Activated CD8-positive, alpha-beta T cell treated with anti-CD3 and anti-CD28 coated beads, Interleukin-2, amount 10 ng/mL, durations not matched to agents 7 days and 5 days (primary cell): Measurements from ENCODE around the gene WNK2. TPM values are rescaled to one million over a fixed set of nuclear protein-coding genes. Genes with fewer than 3 reads are reported as not detected.
A peak's percentile ranks its signal among the peaks of the same experiment; 100 is the strongest.

Experiments
- ATAC-seq: fragments of 150-1000 bp; cut with Tn5 transposase; one replicate; pipeline ENCODE4 v1.10.0; 2021; ENCODE audit warnings: moderate library complexity
- CTCF ChIA-PET: fragments of 350-600 bp; sonication (Branson Sonifier 250); formaldehyde crosslinking; loops from one replicate; lab custom pipeline; 2021; ENCODE audit warnings: antibody characterized with exemption; lab: Charles Lee
- POLR2A ChIA-PET: fragments of 350-600 bp; sonication (Branson Sonifier 250); formaldehyde crosslinking; loops from one replicate; lab custom pipeline; 2021; ENCODE audit warnings: antibody characterized with exemption; lab: Charles Lee
- DNase-seq: peaks from one replicate; pipeline ENCODE4 v3.0.0-alpha.2; 2020
- H3K27ac Mint-ChIP-seq: one replicate; pipeline ENCODE4 v1.8.0; 2021; ENCODE audit warnings: mild to moderate bottlenecking, mixed read lengths
- H3K27me3 Mint-ChIP-seq: one replicate; pipeline ENCODE4 v1.8.0; 2021; ENCODE audit warnings: low read depth, mixed read lengths
- H3K36me3 Mint-ChIP-seq: one replicate; pipeline ENCODE4 v1.8.0; 2021; ENCODE audit warnings: low read depth, mixed read lengths
- H3K4me1 Mint-ChIP-seq: one replicate; pipeline ENCODE4 v1.8.0; 2021; ENCODE audit warnings: low read depth, mixed read lengths
- H3K4me3 Mint-ChIP-seq: one replicate; pipeline ENCODE4 v1.8.0; 2021; ENCODE audit warnings: mild to moderate bottlenecking, mixed read lengths
- H3K9me3 Mint-ChIP-seq: one replicate; pipeline ENCODE4 v1.8.0; 2022; ENCODE audit warnings: mixed read lengths; ENCODE audit not compliant: insufficient read depth
- total RNA-seq, 2 experiments: library from RNA; stranded (reverse); gene quantifications; one replicate each; pipeline ENCODE4 v1.2.3, GENCODE V29; 2021

WNK2 gene
- total RNA-seq, 2 experiments from 2014 or later: not detected

DNA sequence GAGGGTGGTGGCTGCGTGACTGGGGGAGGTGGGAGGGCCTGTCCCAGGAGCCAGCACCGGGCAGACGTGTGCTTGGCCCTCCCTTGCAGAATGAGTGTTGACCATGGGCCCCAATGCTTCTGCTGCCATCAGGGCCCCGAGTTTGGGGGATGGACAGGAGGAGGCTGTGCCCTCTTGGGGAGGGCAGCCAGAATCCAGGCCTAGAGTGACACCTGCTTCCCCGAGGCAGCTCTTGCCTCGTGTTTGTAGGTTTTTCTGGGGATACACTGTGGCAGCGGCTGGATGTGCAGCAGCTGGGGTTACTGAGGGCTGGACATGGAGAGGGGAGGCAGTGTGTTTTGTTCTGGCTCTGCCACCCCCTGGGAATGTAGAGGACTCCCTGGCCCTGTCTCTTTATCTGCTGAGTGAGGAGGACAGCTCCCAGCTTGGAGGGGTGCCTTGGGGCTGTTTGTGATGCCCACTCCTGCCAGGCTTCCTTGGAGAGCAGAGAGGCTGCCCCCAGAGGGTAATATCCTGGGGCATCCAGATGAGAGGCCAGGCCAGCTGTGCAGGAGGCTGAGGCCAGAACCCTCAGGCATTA lies 22.7 kb downstream of the WNK2 start:
- no peak for ATAC-seq
- no peak for DNase-seq
- CTCF ChIA-PET: no interaction called here
- H3K36me3 Mint-ChIP-seq: no peaks in the 10 kb centered on the region
- no peak overlapping the region for H3K27ac Mint-ChIP-seq
- peaks cover 6% of the 10 kb centered on the region for H3K4me1 Mint-ChIP-seq
- no peaks in the 10 kb centered on the region for H3K9me3 Mint-ChIP-seq
- H3K27me3 Mint-ChIP-seq: no peaks in the 10 kb centered on the region
- POLR2A ChIA-PET: no interaction called here
- no peak overlapping the region for H3K4me3 Mint-ChIP-seq

DNA sequence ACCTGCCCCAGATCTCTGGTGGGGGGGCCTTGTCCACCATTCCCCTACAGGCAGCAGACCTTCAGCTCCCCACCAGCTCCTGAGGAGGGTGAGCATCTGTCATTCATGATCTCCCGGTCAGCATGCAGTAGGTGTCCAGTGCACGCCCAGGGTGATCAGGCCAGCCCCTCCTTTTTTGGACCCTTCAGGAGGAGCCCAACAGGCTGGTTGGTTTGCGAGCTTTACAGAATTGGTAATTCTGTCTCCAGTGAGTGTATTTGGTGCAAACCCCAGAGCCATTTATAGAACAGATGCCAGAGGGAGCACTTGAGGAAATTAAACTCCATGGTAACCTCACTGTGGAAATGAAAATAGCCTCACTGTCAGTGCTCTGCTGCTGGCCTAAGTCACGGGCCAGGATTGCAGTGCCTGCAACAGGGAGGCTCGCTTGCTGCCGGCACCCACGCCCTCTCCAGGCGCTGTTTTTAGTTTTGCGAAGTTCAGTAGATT lies 23.4 kb downstream of the WNK2 start:
- ATAC-seq (no peak), DNase-seq (no peak)
- CTCF ChIA-PET: no interaction called here
- H3K4me1 Mint-ChIP-seq: peaks cover 6% of the 10 kb centered on the region
- no peaks in the 10 kb centered on the region for H3K36me3 Mint-ChIP-seq
- no peak overlapping the region for H3K27ac Mint-ChIP-seq
- no peak overlapping the region for H3K4me3 Mint-ChIP-seq
- no peaks in the 10 kb centered on the region for H3K9me3 Mint-ChIP-seq
- POLR2A ChIA-PET: no interaction called here
- H3K27me3 Mint-ChIP-seq: no peaks in the 10 kb centered on the region

DNA sequence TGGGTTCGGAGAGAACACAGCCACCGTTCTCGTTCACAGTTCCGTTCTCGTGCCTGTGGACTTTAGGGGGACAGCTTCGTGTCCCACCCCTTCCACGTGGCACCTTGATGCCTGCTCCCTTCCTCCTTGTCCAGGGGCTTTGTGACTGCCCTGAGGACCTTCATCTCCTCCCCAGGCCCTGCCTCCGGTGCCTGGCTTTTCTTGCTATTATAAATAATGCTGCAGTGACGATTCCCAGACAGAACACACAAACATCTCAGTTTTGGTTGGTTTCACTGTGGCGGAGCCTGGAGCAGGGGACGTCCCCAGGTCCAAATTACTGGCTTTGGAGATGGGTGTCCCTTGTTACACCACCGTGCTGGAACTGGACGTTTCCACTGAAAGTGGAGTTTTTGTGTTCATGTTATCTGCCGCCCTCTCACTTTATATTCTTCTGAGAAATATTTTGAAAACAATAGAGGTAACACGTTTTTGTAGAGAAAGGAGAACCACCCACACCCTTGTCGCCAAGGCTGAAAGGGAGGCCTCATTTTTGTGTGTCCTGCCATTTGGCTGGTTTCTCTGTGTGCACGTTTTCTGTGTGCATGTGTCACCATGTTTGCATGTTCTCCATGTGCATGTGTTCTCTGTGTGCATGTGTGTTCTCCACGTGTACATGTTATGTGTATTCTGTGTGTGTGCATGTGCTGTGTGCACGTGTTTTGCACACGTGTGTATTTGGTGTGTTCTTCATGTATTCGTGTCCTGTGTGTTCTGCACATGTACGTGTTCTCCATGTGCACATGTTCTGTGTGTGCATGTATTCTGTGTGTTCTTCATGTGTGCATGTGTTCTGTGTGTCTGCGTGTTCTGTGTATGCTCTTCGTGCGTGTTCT lies 24.2 kb downstream of the WNK2 start:
- H3K27me3 Mint-ChIP-seq: no peaks in the 10 kb centered on the region
- DNase-seq (no peak), ATAC-seq (no peak)
- peak overlapping the region; percentile 2 for H3K27ac Mint-ChIP-seq
- ChIA-PET CTCF (no interaction called here), POLR2A (no interaction called here)
- no peaks in the 10 kb centered on the region for H3K36me3 Mint-ChIP-seq
- H3K4me3 Mint-ChIP-seq: no peak overlapping the region
- H3K4me1 Mint-ChIP-seq: peaks cover 6% of the 10 kb centered on the region
- no peaks in the 10 kb centered on the region for H3K9me3 Mint-ChIP-seq

DNA sequence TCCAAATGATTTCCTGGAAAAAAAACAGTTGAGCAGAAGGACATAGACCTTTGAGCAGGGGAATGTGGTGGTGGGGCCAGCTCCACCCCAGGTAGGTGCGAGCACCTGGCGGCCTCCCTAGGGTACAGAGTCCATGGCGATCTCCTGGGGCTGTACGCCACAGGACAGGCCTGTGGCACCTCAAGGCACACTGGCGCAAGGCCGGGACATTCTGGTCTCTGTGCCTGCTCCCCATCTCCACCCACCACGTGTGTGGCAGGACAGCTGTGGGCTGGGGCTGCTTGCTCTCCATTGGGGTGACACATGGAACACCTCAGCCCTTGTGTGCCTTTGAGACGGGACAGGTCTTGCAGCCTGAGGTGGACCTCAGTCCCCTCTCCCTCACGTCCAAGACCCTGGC lies 25.2 kb downstream of the WNK2 start:
- Mint-ChIP-seq H3K4me3 (no peak overlapping the region), H3K9me3 (no peaks in the 10 kb centered on the region), H3K27ac (no peak overlapping the region), H3K27me3 (no peaks in the 10 kb centered on the region), H3K4me1 (peaks cover 6% of the 10 kb centered on the region), H3K36me3 (no peaks in the 10 kb centered on the region)
- no peak for ATAC-seq
- ChIA-PET CTCF (no interaction called here), POLR2A (no interaction called here)
- DNase-seq: no peak

DNA sequence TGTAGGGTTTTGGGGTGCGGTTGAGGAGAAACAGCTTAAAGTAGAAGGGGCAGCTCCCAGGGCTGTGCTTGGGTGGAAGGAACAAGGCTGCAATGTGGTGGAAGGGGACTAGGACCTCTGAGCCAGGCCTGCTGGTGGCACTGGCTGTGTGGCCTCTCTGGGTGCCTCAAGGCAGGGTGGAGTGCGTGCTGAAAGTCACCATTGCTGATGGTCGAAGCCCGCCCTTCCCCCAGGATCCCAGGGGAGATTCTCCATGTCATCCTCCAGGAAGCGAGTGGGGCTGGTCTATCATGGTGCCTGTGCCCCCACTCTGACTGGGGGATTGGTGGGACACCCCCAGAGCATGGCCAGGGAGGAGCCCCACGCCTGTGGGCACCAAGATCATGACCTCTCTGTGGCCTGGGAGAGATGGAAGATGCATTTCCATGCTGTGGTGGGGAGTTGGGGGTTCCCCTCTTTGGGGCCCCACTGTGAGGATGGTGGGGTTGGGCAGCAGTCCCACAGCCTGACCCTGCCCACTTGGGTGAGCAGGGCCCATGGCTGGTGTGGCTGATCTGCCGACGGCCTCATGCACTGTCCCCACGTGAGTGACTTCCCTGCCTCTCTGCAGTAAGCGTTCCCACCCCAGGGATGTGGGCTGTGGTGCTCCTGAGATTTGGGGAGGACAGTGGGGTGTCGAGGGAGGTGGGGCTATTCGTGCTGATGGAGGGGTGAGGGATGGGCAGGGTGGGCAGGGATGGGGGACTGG lies 25.8 kb downstream of the WNK2 start:
- ChIA-PET POLR2A (no interaction called here), CTCF (no interaction called here)
- no peaks in the 10 kb centered on the region for H3K27me3 Mint-ChIP-seq
- ATAC-seq (no peak), DNase-seq (no peak)
- no peaks in the 10 kb centered on the region for H3K36me3 Mint-ChIP-seq
- no peak overlapping the region for H3K4me3 Mint-ChIP-seq
- peaks cover 3% of the 10 kb centered on the region for H3K4me1 Mint-ChIP-seq
- no peak overlapping the region for H3K27ac Mint-ChIP-seq
- no peaks in the 10 kb centered on the region for H3K9me3 Mint-ChIP-seq

DNA sequence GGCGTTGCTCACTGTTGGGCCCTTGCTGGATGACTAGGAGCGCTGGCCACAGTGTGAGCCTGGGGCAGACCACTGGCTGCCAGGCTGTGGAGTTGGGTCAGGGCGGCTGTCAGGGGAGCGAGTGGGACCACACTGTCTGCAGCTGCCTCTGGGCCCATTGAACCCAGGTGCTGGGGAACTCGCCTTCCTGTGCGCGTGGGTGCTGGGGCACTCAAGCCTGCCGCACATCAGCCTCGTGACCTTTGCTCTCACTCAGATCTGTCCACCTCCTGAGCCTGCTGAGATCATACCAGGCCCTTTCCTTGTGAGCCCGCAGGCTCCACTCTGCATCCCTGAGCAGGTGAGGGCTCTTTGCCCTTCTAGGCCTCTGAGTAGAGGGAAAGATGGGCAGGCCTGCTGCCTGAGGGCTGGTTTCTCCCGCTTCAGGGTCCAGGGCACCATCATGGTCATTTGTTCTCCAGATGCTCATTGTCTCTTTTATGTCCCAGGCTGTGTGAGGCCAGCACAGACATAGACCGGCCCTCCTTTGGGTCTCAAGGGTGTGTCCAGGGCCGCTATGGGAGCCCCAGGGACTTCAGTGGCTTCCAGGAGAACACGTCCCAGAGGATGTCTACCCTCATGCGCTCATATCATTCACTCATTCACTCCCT lies 26.5 kb downstream of the WNK2 start:
- ChIA-PET POLR2A (no interaction called here), CTCF (no interaction called here)
- peaks cover under 1% of the 10 kb centered on the region for H3K9me3 Mint-ChIP-seq
- H3K27ac Mint-ChIP-seq: no peak overlapping the region
- no peaks in the 10 kb centered on the region for H3K36me3 Mint-ChIP-seq
- no peak overlapping the region for H3K4me3 Mint-ChIP-seq
- H3K4me1 Mint-ChIP-seq: no peaks in the 10 kb centered on the region
- H3K27me3 Mint-ChIP-seq: no peaks in the 10 kb centered on the region
- ATAC-seq (no peak), DNase-seq (no peak)

DNA sequence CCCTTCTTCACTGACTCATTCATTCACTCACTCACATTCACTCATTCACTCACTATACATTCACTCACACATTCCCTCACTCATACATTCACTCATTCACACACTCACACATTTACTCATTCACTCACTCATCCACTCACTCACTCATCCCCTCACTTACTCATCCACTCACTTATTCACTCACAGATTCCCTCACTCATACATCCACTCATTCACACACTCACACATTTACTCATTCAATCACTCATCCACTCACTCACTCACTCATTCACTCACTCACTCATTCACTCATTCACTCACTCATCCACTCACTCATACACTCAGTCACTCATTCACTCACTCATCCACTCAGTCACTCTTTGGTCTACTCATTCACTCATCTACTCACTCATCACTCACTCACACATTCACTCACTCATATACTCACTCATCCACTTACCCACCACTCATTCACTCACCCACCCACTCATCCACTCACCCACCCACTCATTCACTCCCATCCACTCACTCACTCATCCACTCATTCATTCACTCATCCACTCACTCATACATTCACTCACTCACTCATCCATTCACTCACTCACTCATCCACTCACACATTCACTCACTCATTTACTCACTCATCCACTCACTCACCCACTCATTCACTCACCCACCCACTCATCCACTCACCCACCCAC lies 27.2 kb downstream of the WNK2 start:
- peaks cover 5% of the 10 kb centered on the region for H3K9me3 Mint-ChIP-seq
- no peak overlapping the region for H3K27ac Mint-ChIP-seq
- CTCF ChIA-PET: no interaction called here
- no peak for ATAC-seq
- POLR2A ChIA-PET: no interaction called here
- H3K4me1 Mint-ChIP-seq: no peaks in the 10 kb centered on the region
- H3K4me3 Mint-ChIP-seq: no peak overlapping the region
- H3K27me3 Mint-ChIP-seq: peaks cover 2% of the 10 kb centered on the region
- DNase-seq: no peak
- no peaks in the 10 kb centered on the region for H3K36me3 Mint-ChIP-seq

DNA sequence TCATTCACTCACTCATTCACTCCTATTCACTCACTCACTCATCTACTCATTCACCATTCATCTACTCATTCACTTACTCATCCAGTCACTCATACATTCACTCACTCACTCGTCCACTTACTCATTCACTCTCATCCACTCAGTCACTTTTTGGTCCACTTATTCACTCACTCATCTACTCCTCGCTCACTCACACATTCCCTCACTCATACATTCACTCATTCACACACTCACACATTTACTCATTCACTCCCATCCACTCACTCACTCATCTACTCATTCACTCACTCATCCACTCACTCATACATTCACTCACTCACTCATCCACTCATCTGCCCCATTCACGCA lies 27.7 kb downstream of the WNK2 start:
- Mint-ChIP-seq H3K27me3 (peaks cover 2% of the 10 kb centered on the region), H3K36me3 (no peaks in the 10 kb centered on the region), H3K4me1 (no peaks in the 10 kb centered on the region), H3K27ac (no peak overlapping the region), H3K4me3 (no peak overlapping the region), H3K9me3 (peaks cover 5% of the 10 kb centered on the region)
- DNase-seq (no peak), ATAC-seq (no peak)
- ChIA-PET POLR2A (no interaction called here), CTCF (no interaction called here)

DNA sequence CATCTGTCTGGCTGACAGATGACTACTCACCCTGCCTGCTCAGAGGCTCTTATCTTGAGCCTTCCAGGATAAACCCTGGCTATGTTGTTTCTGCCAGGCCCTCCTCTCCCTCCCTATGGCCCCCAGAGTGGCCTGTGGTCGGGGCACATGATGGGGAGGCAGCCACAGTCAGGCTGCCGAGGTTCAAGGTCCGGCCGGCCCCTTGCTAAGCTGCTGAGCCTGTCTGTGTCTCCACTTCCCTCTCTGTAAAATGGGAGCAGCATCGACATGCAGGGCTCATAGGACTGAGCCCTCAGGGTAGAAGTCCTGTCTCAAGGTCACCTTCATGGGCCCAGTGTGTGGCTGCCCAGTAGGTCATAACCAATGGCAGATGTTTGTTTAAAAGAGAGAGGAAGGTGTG lies 28.5 kb downstream of the WNK2 start:
- Mint-ChIP-seq H3K9me3 (peaks cover 5% of the 10 kb centered on the region), H3K4me3 (no peak overlapping the region), H3K36me3 (no peaks in the 10 kb centered on the region), H3K27me3 (peaks cover 2% of the 10 kb centered on the region), H3K27ac (no peak overlapping the region), H3K4me1 (no peaks in the 10 kb centered on the region)
- ChIA-PET POLR2A (interaction anchor here (0.6 kb wide), 1 partner anchor 117 kb away, joined by 3 read pairs; no protein-coding TSS in a partner anchor), CTCF (no interaction called here)
- DNase-seq (no peak), ATAC-seq (no peak)

DNA sequence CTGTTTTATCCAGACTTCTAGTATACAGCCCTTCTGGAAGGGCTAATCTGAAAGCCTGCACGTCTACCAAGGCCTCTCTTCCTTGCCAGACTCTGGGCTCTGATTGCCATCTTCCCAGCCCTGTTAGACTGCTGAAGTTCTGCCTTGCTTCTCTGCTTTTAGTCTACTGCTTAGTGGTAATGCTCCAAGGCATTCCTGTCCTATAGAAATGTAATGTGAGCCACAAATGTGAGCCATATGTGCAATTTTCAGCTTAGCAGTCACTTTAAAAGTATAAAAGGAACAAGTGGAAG lies 32.1 kb downstream of the WNK2 start:
- peaks cover 5% of the 10 kb centered on the region for H3K9me3 Mint-ChIP-seq
- H3K4me3 Mint-ChIP-seq: no peak overlapping the region
- H3K27ac Mint-ChIP-seq: no peak overlapping the region
- H3K4me1 Mint-ChIP-seq: no peaks in the 10 kb centered on the region
- CTCF ChIA-PET: no interaction called here
- DNase-seq: no peak
- ATAC-seq: no peak
- POLR2A ChIA-PET: no interaction called here
- H3K36me3 Mint-ChIP-seq: no peaks in the 10 kb centered on the region
- H3K27me3 Mint-ChIP-seq: peaks cover 2% of the 10 kb centered on the region

DNA sequence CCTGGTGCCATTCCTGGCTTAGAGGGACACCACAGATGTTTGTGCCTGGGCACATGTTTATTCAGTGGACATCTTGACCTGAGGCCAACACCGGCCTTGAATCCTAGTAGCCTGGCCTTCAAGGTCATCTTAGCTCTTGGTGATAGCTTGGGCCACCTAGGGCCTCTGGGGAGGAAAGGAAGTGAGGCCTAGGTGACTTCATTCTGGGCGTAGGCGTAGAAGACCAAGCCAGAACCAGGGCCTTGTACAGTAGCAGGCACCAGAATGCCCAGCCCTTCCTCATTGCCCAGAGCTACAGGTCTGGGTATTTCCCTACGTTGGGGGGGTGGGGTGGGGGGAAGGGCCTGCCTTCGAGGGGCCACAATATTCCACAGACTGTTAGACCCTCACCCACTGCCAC lies 33.8 kb downstream of the WNK2 start:
- DNase-seq: no peak
- Mint-ChIP-seq H3K27ac (no peak overlapping the region), H3K4me1 (no peaks in the 10 kb centered on the region), H3K9me3 (peaks cover 5% of the 10 kb centered on the region), H3K27me3 (peaks cover 4% of the 10 kb centered on the region), H3K4me3 (no peak overlapping the region), H3K36me3 (no peaks in the 10 kb centered on the region)
- ChIA-PET CTCF (no interaction called here), POLR2A (no interaction called here)
- ATAC-seq: no peak
